Stimulated activated naive B cell treated with anti-CD40 and anti-IgM and Interleukin-4, amounts not matched to agents 10 μg/mL and 1 μg/mL and 100 μg/mL, for 72 hours (primary cell): ENCODE measurements around the gene IFT81.

Experiments used
- ATAC-seq, 2 donors: fragments of 150-1000 bp; cut with Tn5 transposase; replicated peaks; 2 replicates each; pipeline ENCODE4 v1.10.0; 2021; ENCODE audit warnings: moderate library complexity in 1 of 2
- DNase-seq: peaks from one replicate; pipeline ENCODE4 v3.0.0; 2021
- H3K27ac Mint-ChIP-seq: one replicate; pipeline ENCODE4 v1.8.0; 2022; ENCODE audit warnings: mild to moderate bottlenecking, mixed read lengths
- H3K27me3 Mint-ChIP-seq, 2 donors: one replicate each; pipeline ENCODE4 v1.8.0; 2022; ENCODE audit warnings: mixed read lengths in 2 of 2
- H3K36me3 Mint-ChIP-seq, 2 donors: one replicate each; pipeline ENCODE4 v1.8.0; 2022; ENCODE audit warnings: mixed read lengths in 2 of 2, mild to moderate bottlenecking in 1 of 2
- H3K4me1 Mint-ChIP-seq, 2 donors: one replicate each; pipeline ENCODE4 v1.8.0; 2022; ENCODE audit warnings: mixed read lengths in 2 of 2, mild to moderate bottlenecking in 1 of 2
- H3K4me3 Mint-ChIP-seq, 2 donors: one replicate each; pipeline ENCODE4 v1.8.0; 2022; ENCODE audit warnings: mild to moderate bottlenecking in 2 of 2, mixed read lengths in 2 of 2, moderate library complexity in 1 of 2
- H3K9me3 Mint-ChIP-seq, 2 donors: one replicate each; pipeline ENCODE4 v1.8.0; 2022; ENCODE audit warnings: mixed read lengths in 2 of 2, mild to moderate bottlenecking in 1 of 2

IFT81 gene

DNA sequence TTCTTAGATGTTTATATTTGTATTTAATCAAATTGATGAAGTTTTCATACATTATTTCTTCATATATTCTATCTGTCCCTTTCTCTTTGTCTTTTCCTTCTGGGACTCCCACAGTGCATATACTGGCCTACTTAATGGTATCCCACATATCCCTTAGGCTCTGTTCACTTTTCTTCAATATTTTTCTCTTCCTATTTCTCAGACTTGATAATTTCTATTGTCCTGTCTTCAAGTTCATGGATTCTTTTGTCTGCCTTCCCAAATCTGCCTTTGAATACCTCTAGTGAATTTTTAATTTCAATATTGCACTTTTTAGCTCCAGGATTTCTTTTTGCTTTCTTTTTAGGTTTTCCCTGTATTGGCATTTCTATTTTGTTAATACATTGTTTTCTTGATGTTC lies 33.4 kb downstream of the IFT81 start:
- H3K27ac Mint-ChIP-seq, result no peak overlapping the region
- no peaks in the 10 kb centered on the region for H3K4me1 Mint-ChIP-seq
- no peak for DNase-seq
- no peak overlapping the region for H3K4me3 Mint-ChIP-seq
- peaks cover 4 to 5% of the 10 kb centered on the region in 2 donors for H3K9me3 Mint-ChIP-seq
- H3K36me3 Mint-ChIP-seq, result peaks cover 26 to 30% of the 10 kb centered on the region in 2 donors
- H3K27me3 Mint-ChIP-seq, result no peaks in the 10 kb centered on the region
- ATAC-seq, result no peak

DNA sequence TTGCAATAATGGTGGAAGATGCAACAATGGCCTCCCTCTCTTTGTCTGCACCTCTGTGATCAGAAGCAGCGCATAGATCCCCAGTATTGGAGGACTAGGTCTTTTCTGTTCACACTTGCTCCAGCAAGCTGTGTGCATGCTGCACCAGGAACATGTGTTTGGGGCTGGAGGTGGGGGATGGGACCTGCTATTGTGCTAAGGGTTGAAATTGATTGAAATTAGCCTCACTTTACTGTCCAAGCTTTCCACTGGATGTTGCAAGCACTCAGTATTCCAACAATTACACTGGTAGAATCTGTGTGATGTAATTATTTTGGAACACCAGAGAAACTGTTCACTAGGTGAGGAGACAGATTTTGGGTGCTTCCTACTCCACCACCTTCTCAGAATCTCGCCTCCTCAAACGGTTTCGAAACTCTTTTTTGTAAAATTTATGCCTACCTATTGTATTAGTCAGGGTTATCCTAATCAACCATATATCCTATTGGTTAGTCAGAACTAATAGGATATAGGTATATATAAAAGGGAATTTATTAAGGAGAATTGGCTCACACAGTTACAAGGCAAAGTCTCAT lies 35.6 kb downstream of the IFT81 start:
- no peak for ATAC-seq

DNA sequence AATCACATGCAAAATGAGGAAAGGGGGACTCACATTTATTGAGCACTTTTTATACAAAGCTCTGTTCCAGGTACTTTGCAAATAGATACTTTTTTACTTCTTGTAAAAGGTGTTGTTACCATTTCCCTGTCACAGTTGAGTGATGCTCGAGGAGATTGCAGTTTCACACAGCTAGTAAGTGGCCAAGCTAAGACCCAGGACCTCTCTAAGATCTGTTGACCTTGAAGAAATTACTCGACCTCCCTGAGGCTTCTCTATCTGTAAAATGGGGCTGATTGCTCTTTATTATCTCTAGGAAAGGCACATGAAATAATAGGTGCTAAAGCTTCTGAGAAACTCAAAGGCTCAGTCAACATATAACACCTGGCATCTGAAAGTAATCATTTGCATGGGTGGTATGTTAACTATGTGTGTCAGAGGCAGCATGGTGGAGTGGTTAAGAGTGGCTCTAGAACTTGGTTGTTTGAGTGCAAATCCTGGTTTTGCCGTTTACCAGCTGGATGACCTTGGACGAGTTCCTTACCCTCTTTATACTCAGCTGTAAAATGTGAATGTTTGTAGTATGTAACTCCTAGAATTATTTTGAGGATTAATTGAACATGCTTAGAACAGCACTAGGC lies 41.5 kb downstream of the IFT81 start:
- DNase-seq, result no peak
- peak in 1 of 2 donors; percentile 47 for ATAC-seq
- no peaks in the 10 kb centered on the region for H3K27me3 Mint-ChIP-seq
- peaks cover 4 to 5% of the 10 kb centered on the region in 2 donors for H3K36me3 Mint-ChIP-seq
- H3K4me3 Mint-ChIP-seq, result no peak overlapping the region
- H3K4me1 Mint-ChIP-seq, result peaks cover 5 to 7% of the 10 kb centered on the region in 2 donors
- no peak overlapping the region for H3K27ac Mint-ChIP-seq
- no peaks in the 10 kb centered on the region for H3K9me3 Mint-ChIP-seq

More for the DNA sequence above, 35.6 kb downstream of the IFT81 start:
- Mint-ChIP-seq H3K4me3 (no peak overlapping the region), H3K27ac (no peak overlapping the region), H3K27me3 (no peaks in the 10 kb centered on the region), H3K36me3 (peaks cover 26 to 32% of the 10 kb centered on the region in 2 donors), H3K9me3 (peaks cover 4 to 5% of the 10 kb centered on the region in 2 donors), H3K4me1 (no peaks in the 10 kb centered on the region)
- no peak for DNase-seq

DNA sequence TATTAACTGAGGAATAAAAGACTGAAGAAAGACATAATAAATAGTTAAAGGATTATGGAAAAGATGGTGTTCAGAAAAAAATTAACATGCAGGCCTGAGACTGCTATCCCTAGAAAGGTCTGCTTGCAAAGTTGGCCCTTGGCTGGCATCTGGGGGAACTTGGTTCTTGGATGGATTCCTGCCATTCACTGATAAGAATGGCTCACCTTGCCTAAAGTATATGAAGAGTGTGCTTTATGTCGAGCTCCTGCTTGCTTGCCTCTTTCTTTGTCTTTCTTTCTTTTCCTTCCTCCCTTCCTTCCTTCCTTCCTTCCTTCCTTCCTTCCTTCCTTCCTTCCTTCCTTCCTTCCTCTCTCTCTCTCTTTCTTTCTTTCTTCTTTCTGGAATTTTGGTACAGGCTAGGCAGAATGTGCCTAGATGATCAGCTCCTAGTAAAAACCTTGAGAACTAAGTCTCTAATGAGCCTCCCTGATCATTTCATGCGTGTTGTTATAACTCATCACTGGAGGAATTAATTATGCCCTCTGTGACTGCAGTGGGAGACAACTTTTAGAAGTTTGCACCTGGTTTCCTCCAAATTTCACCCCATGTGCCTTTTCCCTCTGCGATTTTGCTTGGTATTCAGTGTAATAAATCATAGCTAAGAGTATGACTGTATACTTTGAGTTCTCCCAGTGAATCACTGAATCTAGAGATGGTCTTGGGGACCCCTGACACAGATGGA lies 44.7 kb downstream of the IFT81 start:
- Mint-ChIP-seq H3K4me3 (no peak overlapping the region), H3K27me3 (no peaks in the 10 kb centered on the region), H3K4me1 (peaks cover 5 to 7% of the 10 kb centered on the region in 2 donors), H3K36me3 (peaks cover 0 to 3% of the 10 kb centered on the region in 2 donors), H3K9me3 (no peaks in the 10 kb centered on the region), H3K27ac (no peak overlapping the region)
- no peak for DNase-seq
- ATAC-seq, result no peak

DNA sequence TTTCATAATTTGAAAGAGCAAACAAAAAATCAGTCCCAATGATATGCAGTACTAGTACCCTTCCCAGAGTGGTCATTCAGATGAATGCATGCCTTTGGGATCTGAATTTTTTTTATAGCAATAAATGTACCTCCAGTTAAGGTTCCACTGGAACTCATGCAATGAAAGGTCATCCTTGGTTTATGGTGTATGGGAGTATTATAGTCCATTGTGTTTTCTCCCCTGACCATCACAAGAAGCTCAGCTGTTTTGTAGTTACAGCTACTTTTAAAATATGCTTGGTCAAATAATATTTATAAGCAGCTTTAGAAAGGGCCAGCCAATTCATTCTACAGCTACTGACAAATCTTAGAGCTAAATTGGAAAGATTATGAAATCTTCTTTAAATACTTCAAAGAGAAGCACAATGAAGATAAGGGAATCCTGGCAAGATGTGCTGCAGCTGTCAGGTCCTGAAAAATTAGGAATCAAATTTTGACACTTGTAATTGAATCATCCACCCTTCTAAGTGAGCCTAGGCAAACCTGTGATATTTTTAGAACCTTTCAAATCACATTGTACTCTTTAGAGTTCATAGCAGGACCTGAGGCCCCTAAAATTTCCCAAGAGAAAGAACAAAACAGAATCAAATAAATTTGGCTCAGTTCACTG lies 46.5 kb downstream of the IFT81 start:
- ATAC-seq, result no peak
- DNase-seq, result no peak
- no peaks in the 10 kb centered on the region for H3K9me3 Mint-ChIP-seq
- peaks cover 0 to 3% of the 10 kb centered on the region in 2 donors for H3K36me3 Mint-ChIP-seq
- no peak overlapping the region for H3K4me3 Mint-ChIP-seq
- H3K27ac Mint-ChIP-seq, result no peak overlapping the region
- H3K27me3 Mint-ChIP-seq, result no peaks in the 10 kb centered on the region
- peaks cover 3% of the 10 kb centered on the region in 2 donors for H3K4me1 Mint-ChIP-seq

DNA sequence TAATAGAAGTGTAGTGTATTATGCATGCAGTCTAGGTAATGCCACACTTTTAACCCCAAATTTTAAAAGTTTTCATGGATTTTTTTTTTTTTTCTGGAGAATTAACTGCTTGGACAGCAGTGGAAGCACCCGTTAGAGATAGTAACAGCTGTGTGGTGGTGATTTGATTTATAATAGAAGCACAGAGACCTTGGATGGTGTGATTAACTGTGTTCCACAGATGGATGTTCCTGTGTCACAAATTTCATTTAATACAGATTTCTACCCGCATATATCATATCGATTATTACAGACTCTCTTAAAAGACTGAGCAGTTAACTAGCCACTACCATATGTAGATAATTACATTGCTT lies 47.0 kb downstream of the IFT81 start:
- peaks cover 0 to 3% of the 10 kb centered on the region in 2 donors for H3K36me3 Mint-ChIP-seq

DNA sequence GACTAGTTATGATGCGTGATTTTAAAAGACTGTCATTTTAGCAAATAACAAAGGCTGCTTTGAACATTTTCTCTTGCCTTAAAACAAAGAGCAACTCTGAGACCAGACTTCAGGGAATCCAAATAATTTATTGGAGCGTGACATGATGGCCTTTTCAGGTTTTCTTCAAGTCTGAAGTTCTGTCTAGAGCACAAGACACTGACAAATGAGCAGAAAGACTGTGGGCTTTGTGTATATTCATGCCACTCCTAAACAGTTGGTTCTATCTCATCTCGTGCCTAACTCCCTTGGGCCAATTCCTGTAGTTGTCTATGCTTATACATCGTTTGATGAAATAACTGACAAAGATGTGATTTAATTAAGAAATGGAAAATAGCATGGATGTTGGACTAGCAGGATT lies 47.5 kb downstream of the IFT81 start:
- DNase-seq (no peak), ATAC-seq (no peak)
- Mint-ChIP-seq H3K4me1 (no peaks in the 10 kb centered on the region), H3K27ac (no peak overlapping the region), H3K9me3 (no peaks in the 10 kb centered on the region), H3K27me3 (no peaks in the 10 kb centered on the region), H3K36me3 (peaks cover 0 to 3% of the 10 kb centered on the region in 2 donors), H3K4me3 (no peak overlapping the region)

More for the DNA sequence above, 47.0 kb downstream of the IFT81 start:
- Mint-ChIP-seq H3K27me3 (no peaks in the 10 kb centered on the region), H3K9me3 (no peaks in the 10 kb centered on the region), H3K27ac (no peak overlapping the region), H3K4me1 (no peaks in the 10 kb centered on the region), H3K4me3 (no peak overlapping the region)
- ATAC-seq (no peak), DNase-seq (no peak)

DNA sequence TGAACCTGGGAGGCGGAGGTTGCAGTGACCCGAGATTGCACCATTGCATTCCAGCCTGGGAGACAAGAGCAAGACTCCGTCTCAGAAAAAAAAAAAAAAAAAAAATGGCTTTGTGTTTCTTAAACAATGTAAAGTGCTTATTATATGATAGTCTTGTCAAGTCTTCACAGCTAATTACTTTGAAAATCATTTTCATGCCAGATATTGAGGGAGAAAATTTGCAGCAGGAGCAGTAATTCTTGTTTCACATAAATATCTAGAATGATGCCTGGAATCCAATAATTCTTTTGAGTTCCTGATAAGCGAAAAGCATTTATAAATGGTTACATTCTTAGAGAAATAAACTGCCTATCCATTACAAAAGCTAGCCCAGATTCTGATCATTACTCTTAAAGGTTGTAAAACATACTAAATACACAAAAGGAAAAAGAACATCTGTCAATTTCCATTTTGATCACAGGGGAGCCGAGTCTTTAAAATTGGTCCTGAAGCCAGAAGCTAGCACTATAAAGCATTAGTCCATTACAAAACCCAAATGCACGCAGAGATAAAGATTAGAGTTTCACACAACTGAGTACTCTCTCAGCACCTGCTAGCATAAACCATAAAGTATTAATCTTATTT lies 50.3 kb downstream of the IFT81 start:
- H3K4me1 Mint-ChIP-seq, result no peaks in the 10 kb centered on the region
- no peaks in the 10 kb centered on the region for H3K27me3 Mint-ChIP-seq
- DNase-seq (no peak), ATAC-seq (no peak)
- H3K36me3 Mint-ChIP-seq, result peaks cover 0 to 3% of the 10 kb centered on the region in 2 donors
- no peaks in the 10 kb centered on the region for H3K9me3 Mint-ChIP-seq
- H3K4me3 Mint-ChIP-seq, result no peak overlapping the region
- peak overlapping the region; percentile 77 for H3K27ac Mint-ChIP-seq

DNA sequence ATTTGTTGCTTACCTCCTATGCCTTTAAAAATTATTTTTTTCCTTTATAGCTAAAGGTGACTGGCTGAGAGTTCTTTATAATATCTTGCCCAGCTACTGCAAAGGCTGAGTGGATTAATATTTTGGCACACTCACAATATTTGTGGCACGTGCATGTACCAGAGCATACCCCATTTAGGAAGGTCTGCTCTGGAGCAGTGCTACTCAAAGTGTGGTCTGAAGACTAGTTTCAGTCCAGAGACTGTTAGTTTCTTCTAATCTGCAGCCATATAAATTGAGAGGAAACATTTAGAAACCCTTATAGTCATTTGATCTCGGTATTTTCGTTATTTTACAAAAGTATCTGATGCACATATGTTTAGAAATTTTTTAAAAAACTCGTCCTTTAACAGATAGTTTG lies 51.0 kb downstream of the IFT81 start:
- Mint-ChIP-seq H3K27ac (no peak overlapping the region), H3K36me3 (peaks cover 0 to 2% of the 10 kb centered on the region in 2 donors), H3K4me1 (no peaks in the 10 kb centered on the region), H3K9me3 (no peaks in the 10 kb centered on the region), H3K4me3 (no peak overlapping the region), H3K27me3 (no peaks in the 10 kb centered on the region)
- ATAC-seq (no peak), DNase-seq (no peak)

DNA sequence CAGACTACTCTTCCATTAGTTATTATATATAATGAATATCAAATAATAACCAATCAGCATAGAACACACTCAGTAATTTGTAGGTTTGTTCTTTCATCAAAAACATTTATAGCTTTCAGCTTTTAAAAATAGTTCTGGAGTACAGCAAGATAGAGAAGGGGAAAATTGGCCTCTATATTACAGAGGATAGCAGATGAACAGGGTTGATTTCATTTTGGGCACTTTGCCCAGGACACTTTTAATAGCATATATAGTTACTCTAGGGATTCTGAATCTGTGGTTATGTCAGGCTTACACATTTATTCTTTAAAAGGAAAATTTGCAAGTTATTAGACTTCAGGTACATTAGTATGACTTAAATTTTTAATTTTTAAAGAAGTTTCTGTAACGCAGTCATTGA lies 52.6 kb downstream of the IFT81 start:
- H3K27me3 Mint-ChIP-seq, result no peaks in the 10 kb centered on the region
- H3K27ac Mint-ChIP-seq, result no peak overlapping the region
- DNase-seq (no peak), ATAC-seq (no peak)
- no peak overlapping the region for H3K4me3 Mint-ChIP-seq
- H3K4me1 Mint-ChIP-seq, result no peaks in the 10 kb centered on the region
- H3K36me3 Mint-ChIP-seq, result no peaks in the 10 kb centered on the region
- H3K9me3 Mint-ChIP-seq, result no peaks in the 10 kb centered on the region

DNA sequence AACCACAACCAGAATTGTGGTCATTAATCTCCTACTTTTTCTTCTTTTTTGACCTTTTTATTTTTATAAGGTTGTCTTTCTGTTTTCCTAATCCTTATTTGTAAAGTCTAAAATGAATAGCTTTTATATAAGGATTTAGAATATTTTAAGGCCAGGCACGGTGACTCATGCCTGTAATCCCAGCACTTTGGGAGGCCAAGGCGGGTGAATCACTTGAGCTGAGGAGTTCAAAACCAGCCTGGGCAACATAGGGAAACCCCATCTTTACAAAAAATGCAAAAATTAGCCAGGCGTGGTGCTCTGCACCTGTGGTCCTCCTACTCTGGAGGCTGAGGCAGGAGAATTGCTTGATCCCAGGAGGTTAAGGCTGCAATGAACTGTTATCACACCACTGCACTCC lies 55.1 kb downstream of the IFT81 start:
- Mint-ChIP-seq H3K27ac (no peak overlapping the region), H3K36me3 (peaks cover 0 to 3% of the 10 kb centered on the region in 2 donors), H3K4me1 (no peaks in the 10 kb centered on the region), H3K4me3 (no peak overlapping the region), H3K27me3 (no peaks in the 10 kb centered on the region), H3K9me3 (no peaks in the 10 kb centered on the region)
- ATAC-seq, result peak; percentile 57 to 71
- no peak for DNase-seq

DNA sequence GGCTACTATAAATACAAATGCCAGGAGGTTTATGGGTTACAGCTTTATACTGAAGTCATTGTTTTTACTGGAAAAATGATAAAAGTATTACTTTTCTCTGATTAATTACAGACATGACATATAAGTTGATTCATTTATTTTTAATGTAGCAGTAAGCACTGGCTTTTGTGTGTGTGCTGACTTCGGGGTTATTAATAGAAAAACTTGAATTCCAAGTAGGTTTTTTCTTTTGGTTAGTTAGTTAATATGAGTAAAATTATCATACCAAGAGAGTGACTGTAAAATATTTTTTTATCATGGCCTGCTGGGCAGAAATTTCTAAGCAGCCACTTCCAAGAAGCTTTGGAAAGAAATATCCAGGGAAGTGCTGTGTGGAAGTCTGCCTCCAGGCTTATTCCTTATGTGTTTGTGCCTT lies 56.4 kb downstream of the IFT81 start:
- no peak overlapping the region for H3K4me3 Mint-ChIP-seq
- DNase-seq (no peak), ATAC-seq (no peak)
- no peaks in the 10 kb centered on the region for H3K4me1 Mint-ChIP-seq
- no peak overlapping the region for H3K27ac Mint-ChIP-seq
- no peaks in the 10 kb centered on the region for H3K27me3 Mint-ChIP-seq
- H3K36me3 Mint-ChIP-seq, result peaks cover 0 to 3% of the 10 kb centered on the region in 2 donors
- H3K9me3 Mint-ChIP-seq, result no peaks in the 10 kb centered on the region

DNA sequence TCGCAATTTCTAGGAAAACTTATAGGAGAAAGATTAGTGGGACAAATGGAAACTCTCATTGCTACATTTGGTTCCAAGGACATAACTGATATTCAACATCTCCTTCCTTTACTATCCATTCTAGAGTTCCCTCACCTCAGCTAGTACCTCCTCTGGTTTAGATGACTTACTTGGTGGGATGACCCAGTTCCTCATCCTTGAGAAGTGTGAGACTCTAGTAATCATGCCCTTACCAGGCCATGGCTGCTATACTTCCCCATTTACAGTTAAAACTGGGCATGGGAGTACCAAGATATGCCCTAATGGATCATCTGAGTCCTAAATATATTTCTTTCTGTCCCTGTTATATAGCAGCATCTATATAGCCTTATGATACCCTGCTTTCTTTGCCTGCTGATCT lies 58.1 kb downstream of the IFT81 start:
- no peak overlapping the region for H3K4me3 Mint-ChIP-seq
- no peak for ATAC-seq

DNA sequence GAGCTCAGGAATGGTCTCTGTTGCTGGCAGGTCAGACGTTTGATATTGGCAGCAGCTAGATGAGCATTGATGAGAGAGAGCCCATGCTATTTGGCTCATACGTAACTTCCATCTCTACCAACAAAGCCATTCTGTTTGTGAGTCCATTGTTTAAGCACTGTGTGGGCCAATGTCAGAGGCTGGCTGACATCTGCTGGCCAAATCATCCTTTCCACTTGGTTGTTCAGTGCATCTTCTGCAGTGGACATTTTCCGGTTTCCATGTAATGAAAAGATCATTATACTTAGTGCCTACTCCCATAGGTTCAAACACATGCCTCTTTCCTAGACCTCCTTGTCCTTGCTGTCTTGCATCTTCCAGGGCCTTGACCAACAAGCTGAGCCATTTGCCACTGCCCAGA lies 59.2 kb downstream of the IFT81 start:
- H3K9me3 Mint-ChIP-seq, result peaks cover 8 to 11% of the 10 kb centered on the region in 2 donors
- H3K4me3 Mint-ChIP-seq, result no peak overlapping the region
- H3K27me3 Mint-ChIP-seq, result no peaks in the 10 kb centered on the region
- DNase-seq, result no peak
- H3K36me3 Mint-ChIP-seq, result peaks cover 11 to 18% of the 10 kb centered on the region in 2 donors
- no peaks in the 10 kb centered on the region for H3K4me1 Mint-ChIP-seq
- no peak overlapping the region for H3K27ac Mint-ChIP-seq
- ATAC-seq, result no peak

More for the DNA sequence above, 58.1 kb downstream of the IFT81 start:
- Mint-ChIP-seq H3K36me3 (peaks cover 11 to 16% of the 10 kb centered on the region in 2 donors), H3K4me1 (no peaks in the 10 kb centered on the region), H3K27me3 (no peaks in the 10 kb centered on the region), H3K27ac (peak overlapping the region; percentile 5), H3K9me3 (peaks cover 8 to 11% of the 10 kb centered on the region in 2 donors)
- DNase-seq, result no peak
